OCI-LY1 (cell line): Measurements from ENCODE around the gene MAIP1.

Source experiments
- H2AFZ ChIP-seq: fragments of 200-600 bp; sonication (generic), shearing (Covaris generic); 2 replicates; pipeline ENCODE4 v1.6.0; 2014; ENCODE audit warnings: antibody characterized with exemption, mild to moderate bottlenecking, low read length
- H3F3A ChIP-seq: fragments of 200-600 bp; sonication (generic), shearing (Covaris generic); 2 replicates; pipeline ENCODE4 v1.6.0; 2014; ENCODE audit warnings: mild to moderate bottlenecking, antibody characterized with exemption, low read length, moderate library complexity; ENCODE audit not compliant: insufficient read depth
- H3K27ac ChIP-seq: fragments of 200-600 bp; sonication (generic); 2 replicates; pipeline ENCODE4 v1.5.1; 2014; ENCODE audit warnings: low read length, mixed run types, mild to moderate bottlenecking, low read depth; ENCODE audit not compliant: poor library complexity, severe bottlenecking
- H3K27me3 ChIP-seq: fragments of 200-600 bp; sonication (generic); 2 replicates; pipeline ENCODE4 v1.6.0; 2014; ENCODE audit warnings: antibody characterized with exemption, mild to moderate bottlenecking, low read length, moderate library complexity; ENCODE audit not compliant: insufficient read depth
- H3K36me3 ChIP-seq: fragments of 200-600 bp; sonication (generic); 2 replicates; pipeline ENCODE4 v1.6.1; 2014; ENCODE audit warnings: mild to moderate bottlenecking, antibody characterized with exemption, low read length, moderate library complexity, mixed read lengths; ENCODE audit not compliant: insufficient read depth
- H3K4me1 ChIP-seq: fragments of 200-600 bp; sonication (generic); 2 replicates; pipeline ENCODE4 v1.5.1; 2014; ENCODE audit warnings: mild to moderate bottlenecking, low read length, moderate library complexity; ENCODE audit not compliant: insufficient read depth, severe bottlenecking
- H3K4me2 ChIP-seq: fragments of 200-600 bp; sonication (generic), shearing (Covaris generic); 2 replicates; pipeline ENCODE4 v1.6.1; 2014; ENCODE audit warnings: low read length
- H3K4me3 ChIP-seq: fragments of 200-600 bp; sonication (generic); 2 replicates; pipeline ENCODE4 v1.5.1; 2014; ENCODE audit warnings: low read length, low read depth, mild to moderate bottlenecking, mixed read lengths; ENCODE audit not compliant: poor library complexity, severe bottlenecking
- H3K79me2 ChIP-seq: fragments of 200-600 bp; shearing (Covaris generic); 2 replicates; pipeline ENCODE4 v1.6.1; 2016; ENCODE audit warnings: mixed run types, low read length, mixed read lengths; ENCODE audit not compliant: insufficient read depth
- H3K9ac ChIP-seq: fragments of 200-600 bp; sonication (generic), shearing (Covaris generic); 2 replicates; pipeline ENCODE4 v1.6.1; 2014; ENCODE audit warnings: mild to moderate bottlenecking, low read length, mixed read lengths
- H3K9me2 ChIP-seq: fragments of 200-600 bp; sonication (generic), shearing (Covaris generic); 2 replicates; pipeline ENCODE4 v1.6.1; 2014; ENCODE audit warnings: low read depth, mild to moderate bottlenecking, low read length, mixed read lengths
- H3K9me3 ChIP-seq: fragments of 200-600 bp; shearing (Covaris generic); 2 replicates; pipeline ENCODE4 v1.6.1; 2014; ENCODE audit warnings: low read length, mixed read lengths
- H4K20me1 ChIP-seq: fragments of 200-600 bp; sonication (generic), shearing (Covaris generic); 2 replicates; pipeline ENCODE4 v1.6.0; 2016; ENCODE audit warnings: mild to moderate bottlenecking, low read length; ENCODE audit not compliant: insufficient read depth
- CTCF ChIP-seq: fragments of 200-600 bp; sonication (generic), shearing (Covaris generic); IDR thresholded peaks from 2 replicates; pipeline ENCODE4 v1.5.1; 2017; ENCODE audit warnings: mild to moderate bottlenecking, antibody characterized with exemption, low read length, moderate library complexity, mixed read lengths
- EZH2 ChIP-seq: fragments of 200-600 bp; sonication (generic), shearing (Covaris generic); IDR thresholded peaks from 2 replicates; pipeline ENCODE4 v1.8.0; 2017; ENCODE audit warnings: borderline replicate concordance, mixed run types, mild to moderate bottlenecking, antibody characterized with exemption, low read length, moderate library complexity, mixed read lengths

Gene MAIP1

GRCh38 chr2:200007306-200007705, 51.9 kb downstream of the MAIP1 start:
- TF ChIP-seq CTCF (no peak), EZH2 (no peak)
- no peak overlapping the region for H3K27ac ChIP-seq
- H3K27me3 ChIP-seq, result no peaks in the 10 kb centered on the region
- H3K4me3 ChIP-seq, result no peak overlapping the region
- H3K9me3 ChIP-seq, result no peaks in the 10 kb centered on the region
- no peak overlapping the region for H3K4me2 ChIP-seq
- no peaks in the 10 kb centered on the region for H3K79me2 ChIP-seq
- H3K9me2 ChIP-seq, result no peaks in the 10 kb centered on the region
- no peaks in the 10 kb centered on the region for H3K36me3 ChIP-seq
- H2AFZ ChIP-seq, result no peak overlapping the region
- no peaks in the 10 kb centered on the region for H3K4me1 ChIP-seq
- H4K20me1 ChIP-seq, result no peaks in the 10 kb centered on the region
- H3K9ac ChIP-seq, result no peak overlapping the region
- H3F3A ChIP-seq, result no peaks in the 10 kb centered on the region

- no peak overlapping the region for H3K9ac ChIP-seq
- no peaks in the 10 kb centered on the region for H3F3A ChIP-seq
- no peak overlapping the region for H3K4me2 ChIP-seq
- H3K4me1 ChIP-seq, result no peaks in the 10 kb centered on the region
- H3K27ac ChIP-seq, result no peak overlapping the region
- no peak overlapping the region for H2AFZ ChIP-seq
- H3K9me3 ChIP-seq, result no peaks in the 10 kb centered on the region
- no peak overlapping the region for H3K4me3 ChIP-seq
- no peaks in the 10 kb centered on the region for H3K36me3 ChIP-seq
- no peaks in the 10 kb centered on the region for H3K9me2 ChIP-seq
- H4K20me1 ChIP-seq, result no peaks in the 10 kb centered on the region
- no peak for TF ChIP-seq EZH2
- no peak for TF ChIP-seq CTCF
- no peaks in the 10 kb centered on the region for H3K79me2 ChIP-seq
- H3K27me3 ChIP-seq, result no peaks in the 10 kb centered on the region
Measured at GRCh38 chr2:200012401-200012800, 57.0 kb downstream of the MAIP1 start.
